ENCODE data around the gene IP6K3. TPM values are rescaled to one million over a fixed set of nuclear protein-coding genes. Genes with fewer than 3 reads are reported as not detected.

The IP6K3 gene
- total RNA-seq, 1 experiment from 2014 or later, result not detected

DNA sequence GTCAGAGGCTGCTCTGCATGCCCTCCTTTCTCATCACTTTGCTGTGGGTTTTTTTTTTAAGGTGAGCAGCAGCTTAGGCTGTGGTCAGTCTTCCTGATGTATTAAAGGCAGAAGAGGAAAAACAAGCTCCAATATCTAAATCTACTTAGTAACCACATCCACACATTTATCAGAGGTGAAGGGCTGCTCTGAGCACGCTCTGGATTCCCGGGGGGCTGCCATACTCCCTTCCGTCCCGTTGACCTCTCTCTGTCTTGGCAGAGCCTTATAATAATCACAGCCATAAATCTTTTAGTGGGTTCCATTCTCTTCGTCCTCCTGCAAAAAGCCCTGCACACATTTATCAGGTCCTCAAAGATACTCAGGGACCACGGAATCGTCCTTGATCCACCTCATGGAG, 44.9 kb upstream of the IP6K3 start:
- Histone ChIP-seq H3K27ac (ENCODE audit: low read depth, low read length, poor library complexity, severe bottlenecking) (no peak overlapping the region), H3K36me3 (ENCODE audit: insufficient read depth, low read length, poor library complexity, severe bottlenecking) (no peaks in the 10 kb centered on the region), H3K9me3 (ENCODE audit: low read depth, low read length, poor library complexity, severe bottlenecking) (no peaks in the 10 kb centered on the region), H3K27me3 (replicated peaks; ENCODE audit: insufficient read depth, low read depth, low read length, poor library complexity) (no peaks in the 10 kb centered on the region), H3K4me1 (ENCODE audit: insufficient read depth, low read length, poor library complexity, severe bottlenecking) (peaks cover 11% of the 10 kb centered on the region), H3K4me3 (ENCODE audit: low read depth, low read length, poor library complexity, severe bottlenecking) (no peak overlapping the region)
- ChIA-PET CTCF (no interaction called here), POLR2A (ENCODE audit: low non-redundant PET) (no interaction called here)
- BruUV-seq (replicated peaks), result no TSS peak
- intact Hi-C loops (cut with micrococcal nuclease; ENCODE audit: unreplicated experiment), result no loop called here
- DNase-seq (ENCODE audit: low spot score), result no peak
- TF ChIP-seq, protein P1, sequence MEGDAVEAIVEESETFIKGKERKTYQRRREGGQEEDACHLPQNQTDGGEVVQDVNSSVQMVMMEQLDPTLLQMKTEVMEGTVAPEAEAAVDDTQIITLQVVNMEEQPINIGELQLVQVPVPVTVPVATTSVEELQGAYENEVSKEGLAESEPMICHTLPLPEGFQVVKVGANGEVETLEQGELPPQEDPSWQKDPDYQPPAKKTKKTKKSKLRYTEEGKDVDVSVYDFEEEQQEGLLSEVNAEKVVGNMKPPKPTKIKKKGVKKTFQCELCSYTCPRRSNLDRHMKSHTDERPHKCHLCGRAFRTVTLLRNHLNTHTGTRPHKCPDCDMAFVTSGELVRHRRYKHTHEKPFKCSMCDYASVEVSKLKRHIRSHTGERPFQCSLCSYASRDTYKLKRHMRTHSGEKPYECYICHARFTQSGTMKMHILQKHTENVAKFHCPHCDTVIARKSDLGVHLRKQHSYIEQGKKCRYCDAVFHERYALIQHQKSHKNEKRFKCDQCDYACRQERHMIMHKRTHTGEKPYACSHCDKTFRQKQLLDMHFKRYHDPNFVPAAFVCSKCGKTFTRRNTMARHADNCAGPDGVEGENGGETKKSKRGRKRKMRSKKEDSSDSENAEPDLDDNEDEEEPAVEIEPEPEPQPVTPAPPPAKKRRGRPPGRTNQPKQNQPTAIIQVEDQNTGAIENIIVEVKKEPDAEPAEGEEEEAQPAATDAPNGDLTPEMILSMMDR (conservative IDR thresholded peaks at IDR 0.05; ENCODE audit: low read depth, low read length), result no peak
- no peak for TF ChIP-seq EZH2 (IDR thresholded peaks at IDR 0.05; ENCODE audit: borderline replicate concordance, low read depth, low read length, poor library complexity, severe bottlenecking)

DNA sequence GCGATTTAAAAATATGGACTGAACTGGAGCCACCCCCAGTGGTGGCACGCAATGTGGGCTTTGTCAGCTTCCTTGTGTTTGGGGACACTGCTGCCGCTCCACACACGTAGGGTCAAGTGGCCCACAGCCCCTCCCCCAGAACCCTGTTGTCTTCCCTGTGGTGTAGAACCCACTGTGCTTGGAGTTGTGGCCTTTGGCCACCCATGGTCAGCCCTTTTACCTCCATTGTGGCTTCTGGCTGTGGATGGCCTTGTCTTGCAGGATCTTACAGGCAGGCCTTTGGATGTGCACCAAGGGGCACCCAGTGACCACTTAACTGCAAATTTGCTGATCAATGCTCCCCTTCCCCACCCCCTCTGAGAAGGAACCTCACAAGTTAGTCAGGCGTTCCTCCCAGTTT, 44.2 kb upstream of the IP6K3 start:
- ChIA-PET POLR2A (ENCODE audit: low non-redundant PET) (no interaction called here), CTCF (no interaction called here)
- BruUV-seq (replicated peaks), result no TSS peak
- Histone ChIP-seq H3K27ac (ENCODE audit: low read depth, low read length, poor library complexity, severe bottlenecking) (no peak overlapping the region), H3K36me3 (ENCODE audit: insufficient read depth, low read length, poor library complexity, severe bottlenecking) (no peaks in the 10 kb centered on the region), H3K9me3 (ENCODE audit: low read depth, low read length, poor library complexity, severe bottlenecking) (no peaks in the 10 kb centered on the region), H3K4me3 (ENCODE audit: low read depth, low read length, poor library complexity, severe bottlenecking) (no peak overlapping the region), H3K4me1 (ENCODE audit: insufficient read depth, low read length, poor library complexity, severe bottlenecking) (peaks cover 14% of the 10 kb centered on the region), H3K27me3 (replicated peaks; ENCODE audit: insufficient read depth, low read depth, low read length, poor library complexity) (no peaks in the 10 kb centered on the region)
- DNase-seq (ENCODE audit: low spot score), result no peak
- TF ChIP-seq, protein P1 (conservative IDR thresholded peaks at IDR 0.05; ENCODE audit: low read depth, low read length), result no peak
- no peak for TF ChIP-seq EZH2 (IDR thresholded peaks at IDR 0.05; ENCODE audit: borderline replicate concordance, low read depth, low read length, poor library complexity, severe bottlenecking)
- intact Hi-C loops (cut with micrococcal nuclease; ENCODE audit: unreplicated experiment), result no loop called here

DNA sequence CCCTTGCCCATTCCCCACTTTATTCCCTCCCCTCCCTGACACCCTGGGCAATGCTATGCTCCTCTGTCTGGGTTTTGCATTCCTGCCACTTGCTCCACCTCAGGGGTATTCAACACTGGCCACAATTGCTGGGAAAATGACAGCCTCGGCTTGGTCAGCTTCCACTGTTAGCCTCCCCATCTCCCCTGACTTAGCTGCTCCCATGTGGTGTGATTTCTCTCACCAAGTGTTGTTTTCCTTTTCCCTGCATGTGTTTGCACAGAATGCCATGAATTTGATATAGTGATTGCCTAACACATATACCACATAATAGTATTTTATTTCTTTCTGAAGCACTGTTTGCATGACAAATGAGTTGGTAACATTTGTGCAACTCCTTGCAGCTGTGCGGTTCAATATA, 43.7 kb upstream of the IP6K3 start:
- ChIA-PET POLR2A (ENCODE audit: low non-redundant PET) (no interaction called here), CTCF (no interaction called here)
- Histone ChIP-seq H3K9me3 (ENCODE audit: low read depth, low read length, poor library complexity, severe bottlenecking) (no peaks in the 10 kb centered on the region), H3K4me1 (ENCODE audit: insufficient read depth, low read length, poor library complexity, severe bottlenecking) (peaks cover 18% of the 10 kb centered on the region), H3K4me3 (ENCODE audit: low read depth, low read length, poor library complexity, severe bottlenecking) (no peak overlapping the region), H3K27me3 (replicated peaks; ENCODE audit: insufficient read depth, low read depth, low read length, poor library complexity) (no peaks in the 10 kb centered on the region), H3K36me3 (ENCODE audit: insufficient read depth, low read length, poor library complexity, severe bottlenecking) (peaks cover 4% of the 10 kb centered on the region), H3K27ac (ENCODE audit: low read depth, low read length, poor library complexity, severe bottlenecking) (no peak overlapping the region)
- intact Hi-C loops (cut with micrococcal nuclease; ENCODE audit: unreplicated experiment), result no loop called here
- TF ChIP-seq, protein P1 (conservative IDR thresholded peaks at IDR 0.05; ENCODE audit: low read depth, low read length), result no peak
- TF ChIP-seq EZH2 (IDR thresholded peaks at IDR 0.05; ENCODE audit: borderline replicate concordance, low read depth, low read length, poor library complexity, severe bottlenecking), result no peak
- DNase-seq (ENCODE audit: low spot score), result no peak
- BruUV-seq (replicated peaks), result no TSS peak
